ENCODE data around the gene MTERF4. TPM values are rescaled to one million over a fixed set of nuclear protein-coding genes. Genes with fewer than 3 reads are reported as not detected.

MTERF4 gene
- total RNA-seq, 1 donor: 36.5 TPM

GRCh38 chr2:241128266-241128665 is 26.2 kb upstream of the MTERF4 start:
- DNase-seq (ENCODE audit: low read depth): no peak
- no peak overlapping the region for H3K4me3 ChIP-seq (ENCODE audit: low read depth, low read length)
- TF ChIP-seq CTCF (IDR thresholded peaks at IDR 0.05; ENCODE audit: insufficient read depth, low read length): no peak

- H3K4me3 ChIP-seq (ENCODE audit: low read depth, low read length): no peak overlapping the region
- no peak for DNase-seq (ENCODE audit: low read depth)
- no peak for TF ChIP-seq CTCF (IDR thresholded peaks at IDR 0.05; ENCODE audit: insufficient read depth, low read length)
Measured at GRCh38 chr2:241126771-241127202, 24.7 kb upstream of the MTERF4 start.

GRCh38 chr2:241126201-241126611 is 24.1 kb upstream of the MTERF4 start:
- H3K4me3 ChIP-seq (ENCODE audit: low read depth, low read length): no peak overlapping the region
- no peak for TF ChIP-seq CTCF (IDR thresholded peaks at IDR 0.05; ENCODE audit: insufficient read depth, low read length)
- no peak for DNase-seq (ENCODE audit: low read depth)

GRCh38 chr2:241125626-241126025 is 23.5 kb upstream of the MTERF4 start:
- DNase-seq (ENCODE audit: low read depth): no peak
- H3K4me3 ChIP-seq (ENCODE audit: low read depth, low read length): no peak overlapping the region
- no peak for TF ChIP-seq CTCF (IDR thresholded peaks at IDR 0.05; ENCODE audit: insufficient read depth, low read length)

- TF ChIP-seq CTCF (IDR thresholded peaks at IDR 0.05; ENCODE audit: insufficient read depth, low read length): no peak
- no peak for DNase-seq (ENCODE audit: low read depth)
- H3K4me3 ChIP-seq (ENCODE audit: low read depth, low read length): no peak overlapping the region
Measured at GRCh38 chr2:241123816-241124536, 21.9 kb upstream of the MTERF4 start.

- no peak for TF ChIP-seq CTCF (IDR thresholded peaks at IDR 0.05; ENCODE audit: insufficient read depth, low read length)
- no peak overlapping the region for H3K4me3 ChIP-seq (ENCODE audit: low read depth, low read length)
- no peak for DNase-seq (ENCODE audit: low read depth)
Measured at GRCh38 chr2:241122376-241123002, 20.4 kb upstream of the MTERF4 start.
